ENCODE data around the gene HECTD3. TPM values are rescaled to one million over a fixed set of nuclear protein-coding genes. Genes with fewer than 3 reads are reported as not detected.

Gene HECTD3
- total and polyA plus RNA-seq, 5 donors from 2014 or later: 24.2 to 58.4 (median 29.7) TPM

DNA sequence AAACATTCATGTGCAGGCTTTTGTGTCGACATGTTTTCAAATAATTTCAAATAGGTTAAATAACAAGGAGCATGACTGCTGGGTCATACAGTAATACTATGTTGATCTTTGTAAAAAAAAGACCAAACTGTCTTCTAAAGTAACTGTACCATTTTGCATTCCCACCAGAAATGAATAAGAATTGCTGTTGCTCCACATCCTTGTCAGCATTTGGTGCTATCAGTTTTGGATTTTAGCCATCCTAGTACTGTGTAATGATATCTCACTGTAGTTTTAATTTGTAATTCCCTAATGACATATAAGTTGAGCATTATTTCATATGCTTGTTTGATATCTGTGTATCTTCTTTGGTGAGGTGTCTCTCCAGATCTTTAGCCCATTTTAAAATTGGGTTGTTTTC is 12.5 kb upstream of the HECTD3 start:
- H3K27me3 Mint-ChIP-seq: peaks cover 21% of the 10 kb centered on the region
- H3K36me3 ChIP-seq (ENCODE audit: control insufficient read depth, insufficient read depth, low read length): no peaks in the 10 kb centered on the region
- no peak overlapping the region for H3K27ac ChIP-seq (ENCODE audit: insufficient read depth, low read length, poor library complexity, severe bottlenecking)
- ATAC-seq (ENCODE audit: low read depth in 2 of 2) (no peak), DNase-seq (no peak)
- H3K4me3 Mint-ChIP-seq: no peak overlapping the region
- no peaks in the 10 kb centered on the region for H3K4me1 ChIP-seq (ENCODE audit: control insufficient read depth, insufficient read depth, low read length, poor library complexity, severe bottlenecking)
- no peak overlapping the region for H3K27ac Mint-ChIP-seq
- peaks cover 0 to 9% (median 5%) of the 10 kb centered on the region in 4 donors for H3K4me1 Mint-ChIP-seq
- H3K27me3 ChIP-seq (ENCODE audit: control insufficient read depth, insufficient read depth, low read length): no peaks in the 10 kb centered on the region
- peaks cover 0 to 2% (median 0%) of the 10 kb centered on the region in 7 donors for H3K9me3 Mint-ChIP-seq
- H3K9me3 ChIP-seq (ENCODE audit: control insufficient read depth in 2 of 2, low read length in 2 of 2): no peaks in the 10 kb centered on the region
- no peak overlapping the region for H3K4me3 ChIP-seq (ENCODE audit: low read depth, low read length)
- H3K36me3 Mint-ChIP-seq: no peaks in the 10 kb centered on the region

DNA sequence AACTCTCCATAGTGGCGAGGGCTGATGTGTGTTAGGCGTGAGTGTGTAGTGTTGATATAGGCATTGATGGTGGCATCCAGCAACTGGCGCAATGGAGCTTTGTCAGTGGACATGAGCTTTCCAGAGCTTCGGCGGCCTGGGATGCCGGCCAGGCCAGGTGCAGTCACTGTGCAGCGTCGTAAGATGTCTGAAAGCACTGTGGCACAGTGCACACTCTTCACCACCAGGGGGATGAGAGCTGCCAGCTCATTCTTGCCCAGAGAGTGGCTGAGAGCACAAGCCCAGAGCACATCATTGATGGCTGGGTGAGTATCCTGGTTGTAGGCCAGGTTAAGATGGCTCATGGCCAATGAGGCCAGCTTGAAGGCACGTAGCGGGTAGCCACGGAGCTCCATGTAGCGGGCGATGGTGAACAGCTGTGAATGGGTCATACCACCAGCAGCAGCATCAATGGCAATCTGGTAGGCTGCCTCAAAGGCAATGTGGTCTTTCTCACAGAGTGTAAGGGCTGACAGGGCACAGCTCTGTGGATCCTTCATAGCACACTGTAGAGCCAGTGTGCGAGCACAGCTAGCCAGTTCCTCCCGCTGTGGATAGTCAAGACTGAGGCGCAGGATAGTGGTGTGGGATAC is 7.6 kb upstream of the HECTD3 start:
- Histone ChIP-seq H3K27ac (ENCODE audit: insufficient read depth, low read length, poor library complexity, severe bottlenecking) (no peak overlapping the region), H3K9me3 (ENCODE audit: control insufficient read depth in 2 of 2, low read length in 2 of 2) (no peaks in the 10 kb centered on the region), H3K4me1 (ENCODE audit: control insufficient read depth, insufficient read depth, low read length, poor library complexity, severe bottlenecking) (peaks cover 5% of the 10 kb centered on the region), H3K27me3 (ENCODE audit: control insufficient read depth, insufficient read depth, low read length) (no peaks in the 10 kb centered on the region), H3K4me3 (ENCODE audit: low read depth, low read length) (no peak overlapping the region), H3K36me3 (ENCODE audit: control insufficient read depth, insufficient read depth, low read length) (no peaks in the 10 kb centered on the region)
- Mint-ChIP-seq H3K27me3 (peaks cover 9% of the 10 kb centered on the region), H3K36me3 (peaks cover 6% of the 10 kb centered on the region), H3K27ac (peak overlapping the region in 2 of 3 donors; percentile 29 to 52), H3K9me3 (no peaks in the 10 kb centered on the region), H3K4me1 (peaks cover 6 to 15% (median 7%) of the 10 kb centered on the region in 4 donors), H3K4me3 (peak overlapping the region in 2 of 4 donors; percentile 38 to 52)
- ATAC-seq (ENCODE audit: low read depth in 2 of 2) (peak; percentile 72 to 79), DNase-seq (peak in 2 of 3 donors; percentile 47 to 69)

- Histone ChIP-seq H3K9me3 (ENCODE audit: control insufficient read depth in 2 of 2, low read length in 2 of 2) (no peaks in the 10 kb centered on the region), H3K4me1 (ENCODE audit: control insufficient read depth, insufficient read depth, low read length, poor library complexity, severe bottlenecking) (peaks cover 21% of the 10 kb centered on the region), H3K4me3 (ENCODE audit: low read depth, low read length) (no peak overlapping the region), H3K27ac (ENCODE audit: insufficient read depth, low read length, poor library complexity, severe bottlenecking) (no peak overlapping the region), H3K36me3 (ENCODE audit: control insufficient read depth, insufficient read depth, low read length) (no peaks in the 10 kb centered on the region), H3K27me3 (ENCODE audit: control insufficient read depth, insufficient read depth, low read length) (no peaks in the 10 kb centered on the region)
- DNase-seq (no peak), ATAC-seq (ENCODE audit: low read depth in 2 of 2) (no peak)
- Mint-ChIP-seq H3K27me3 (peaks cover 4% of the 10 kb centered on the region), H3K9me3 (no peaks in the 10 kb centered on the region), H3K4me3 (no peak overlapping the region), H3K4me1 (peaks cover 6 to 32% (median 14%) of the 10 kb centered on the region in 4 donors), H3K27ac (no peak overlapping the region), H3K36me3 (peaks cover 6% of the 10 kb centered on the region)
Observed at GRCh38 chr1:45016767-45017166, 5.6 kb upstream of the HECTD3 start.

- Mint-ChIP-seq H3K4me1 (peaks cover 6 to 38% (median 20%) of the 10 kb centered on the region in 4 donors), H3K9me3 (no peaks in the 10 kb centered on the region), H3K4me3 (no peak overlapping the region), H3K27me3 (peaks cover 1% of the 10 kb centered on the region), H3K27ac (no peak overlapping the region), H3K36me3 (peaks cover 6% of the 10 kb centered on the region)
- DNase-seq (no peak), ATAC-seq (ENCODE audit: low read depth in 2 of 2) (no peak)
- Histone ChIP-seq H3K4me1 (ENCODE audit: control insufficient read depth, insufficient read depth, low read length, poor library complexity, severe bottlenecking) (peaks cover 27% of the 10 kb centered on the region), H3K27ac (ENCODE audit: insufficient read depth, low read length, poor library complexity, severe bottlenecking) (no peak overlapping the region), H3K4me3 (ENCODE audit: low read depth, low read length) (no peak overlapping the region), H3K27me3 (ENCODE audit: control insufficient read depth, insufficient read depth, low read length) (no peaks in the 10 kb centered on the region), H3K36me3 (ENCODE audit: control insufficient read depth, insufficient read depth, low read length) (no peaks in the 10 kb centered on the region), H3K9me3 (ENCODE audit: control insufficient read depth in 2 of 2, low read length in 2 of 2) (no peaks in the 10 kb centered on the region)
Observed at GRCh38 chr1:45016090-45016697, 5.1 kb upstream of the HECTD3 start.

GRCh38 chr1:45015683-45016082 is 4.6 kb upstream of the HECTD3 start:
- Mint-ChIP-seq H3K4me3 (no peak overlapping the region), H3K9me3 (no peaks in the 10 kb centered on the region), H3K27ac (no peak overlapping the region), H3K36me3 (peaks cover 6% of the 10 kb centered on the region), H3K27me3 (no peaks in the 10 kb centered on the region), H3K4me1 (peaks cover 6 to 39% (median 21%) of the 10 kb centered on the region in 4 donors)
- H3K9me3 ChIP-seq (ENCODE audit: control insufficient read depth in 2 of 2, low read length in 2 of 2): no peaks in the 10 kb centered on the region
- no peaks in the 10 kb centered on the region for H3K27me3 ChIP-seq (ENCODE audit: control insufficient read depth, insufficient read depth, low read length)
- DNase-seq: no peak
- no peaks in the 10 kb centered on the region for H3K36me3 ChIP-seq (ENCODE audit: control insufficient read depth, insufficient read depth, low read length)
- no peak overlapping the region for H3K27ac ChIP-seq (ENCODE audit: insufficient read depth, low read length, poor library complexity, severe bottlenecking)
- H3K4me3 ChIP-seq (ENCODE audit: low read depth, low read length): no peak overlapping the region
- ATAC-seq (ENCODE audit: low read depth in 2 of 2): no peak
- H3K4me1 ChIP-seq (ENCODE audit: control insufficient read depth, insufficient read depth, low read length, poor library complexity, severe bottlenecking): peaks cover 32% of the 10 kb centered on the region

DNA sequence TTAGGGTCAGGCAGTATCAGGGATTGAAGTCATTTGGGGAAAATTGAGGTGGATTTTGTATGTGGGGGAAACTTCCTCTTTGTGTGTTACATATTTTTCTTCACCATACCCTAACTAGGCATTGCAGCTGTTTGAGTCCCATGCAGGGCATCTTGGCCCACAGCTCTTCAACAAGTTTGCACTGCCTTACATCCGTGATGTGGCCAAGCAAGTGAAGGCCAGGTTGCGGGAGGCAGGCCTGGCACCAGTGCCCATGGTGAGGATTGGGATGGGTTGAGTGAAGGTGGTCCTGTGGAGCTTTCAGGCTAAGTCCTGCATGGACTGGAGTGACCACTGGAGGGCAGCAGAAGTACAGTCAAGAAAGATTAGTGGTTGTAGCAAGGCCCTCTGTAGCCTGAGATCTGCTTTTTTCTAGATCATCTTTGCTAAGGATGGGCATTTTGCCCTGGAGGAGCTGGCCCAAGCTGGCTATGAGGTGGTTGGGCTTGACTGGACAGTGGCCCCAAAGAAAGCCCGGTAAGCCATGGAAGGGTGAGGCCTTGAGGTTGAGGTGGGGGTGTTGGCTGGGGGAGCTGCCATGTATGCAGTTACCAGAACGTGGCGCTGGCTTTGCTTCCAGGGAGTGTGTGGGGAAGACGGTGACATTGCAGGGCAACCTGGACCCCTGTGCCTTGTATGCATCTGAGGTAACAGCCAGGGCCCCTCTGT is 3.4 kb upstream of the HECTD3 start:
- H3K4me1 Mint-ChIP-seq: peaks cover 6 to 51% (median 27%) of the 10 kb centered on the region in 4 donors
- H3K27ac ChIP-seq (ENCODE audit: insufficient read depth, low read length, poor library complexity, severe bottlenecking): no peak overlapping the region
- no peaks in the 10 kb centered on the region for H3K27me3 ChIP-seq (ENCODE audit: control insufficient read depth, insufficient read depth, low read length)
- H3K4me3 ChIP-seq (ENCODE audit: low read depth, low read length): no peak overlapping the region
- H3K9me3 Mint-ChIP-seq: no peaks in the 10 kb centered on the region
- no peaks in the 10 kb centered on the region for H3K27me3 Mint-ChIP-seq
- peaks cover 2% of the 10 kb centered on the region for H3K36me3 ChIP-seq (ENCODE audit: control insufficient read depth, insufficient read depth, low read length)
- H3K27ac Mint-ChIP-seq: peak overlapping the region; percentile 78 to 90 (median 84)
- DNase-seq (peak; percentile 70 to 88 (median 82)), ATAC-seq (ENCODE audit: low read depth in 2 of 2) (peak; percentile 22 to 27)
- peaks cover 44% of the 10 kb centered on the region for H3K4me1 ChIP-seq (ENCODE audit: control insufficient read depth, insufficient read depth, low read length, poor library complexity, severe bottlenecking)
- peaks cover 6% of the 10 kb centered on the region for H3K36me3 Mint-ChIP-seq
- no peaks in the 10 kb centered on the region for H3K9me3 ChIP-seq (ENCODE audit: control insufficient read depth in 2 of 2, low read length in 2 of 2)
- H3K4me3 Mint-ChIP-seq: peak overlapping the region; percentile 64 to 91 (median 78)

- H3K36me3 Mint-ChIP-seq: peaks cover 12% of the 10 kb centered on the region
- ATAC-seq (ENCODE audit: low read depth in 2 of 2) (no peak), DNase-seq (no peak)
- Histone ChIP-seq H3K4me1 (ENCODE audit: control insufficient read depth, insufficient read depth, low read length, poor library complexity, severe bottlenecking) (peaks cover 47% of the 10 kb centered on the region), H3K27me3 (ENCODE audit: control insufficient read depth, insufficient read depth, low read length) (no peaks in the 10 kb centered on the region), H3K4me3 (ENCODE audit: low read depth, low read length) (no peak overlapping the region), H3K36me3 (ENCODE audit: control insufficient read depth, insufficient read depth, low read length) (peaks cover 10% of the 10 kb centered on the region), H3K27ac (ENCODE audit: insufficient read depth, low read length, poor library complexity, severe bottlenecking) (no peak overlapping the region), H3K9me3 (ENCODE audit: control insufficient read depth in 2 of 2, low read length in 2 of 2) (no peaks in the 10 kb centered on the region)
- H3K27me3 Mint-ChIP-seq: no peaks in the 10 kb centered on the region
- peak overlapping the region in 3 of 4 donors; percentile 61 to 94 (median 77) for H3K4me3 Mint-ChIP-seq
- H3K27ac Mint-ChIP-seq: peak overlapping the region in 1 of 3 donors; percentile 78
- H3K4me1 Mint-ChIP-seq: peaks cover 6 to 57% (median 34%) of the 10 kb centered on the region in 4 donors
- H3K9me3 Mint-ChIP-seq: no peaks in the 10 kb centered on the region
Observed at GRCh38 chr1:45013551-45014209, 2.6 kb upstream of the HECTD3 start.
